GM12878 (cell line): ENCODE measurements around the gene IZUMO1. TPM values are rescaled to one million over a fixed set of nuclear protein-coding genes. Genes with fewer than 3 reads are reported as not detected.

Experiments used
- ATF2 ChIP-seq: IDR thresholded peaks from 2 replicates; pipeline ENCODE4 v1.6.1; 2012; ENCODE audit warnings: low read length, inconsistent platforms
- ATF3 ChIP-seq: IDR thresholded peaks from 2 replicates; pipeline ENCODE4 v1.6.1; 2011; ENCODE audit warnings: low read depth, mild to moderate bottlenecking, low read length, moderate library complexity, borderline replicate concordance; ENCODE audit errors: extremely low read depth
- BCLAF1 ChIP-seq: fragments of 450-650 bp; IDR thresholded peaks from 2 replicates; pipeline ENCODE4 v1.6.1; 2017; ENCODE audit warnings: antibody characterized with exemption, mild to moderate bottlenecking, moderate library complexity
- DPF2 ChIP-seq: fragments of 450-650 bp; IDR thresholded peaks from 2 replicates; pipeline ENCODE4 v1.6.1; 2017; ENCODE audit warnings: mild to moderate bottlenecking
- FOXM1 ChIP-seq: IDR thresholded peaks from 2 replicates; pipeline ENCODE4 v1.6.1; 2012; ENCODE audit warnings: low read depth, mild to moderate bottlenecking, inconsistent platforms, low read length, moderate library complexity
- IRF5 ChIP-seq: fragments of 450-650 bp; IDR thresholded peaks from 2 replicates; pipeline ENCODE4 v1.6.1; 2017; ENCODE audit warnings: borderline replicate concordance
- MTA3 ChIP-seq: IDR thresholded peaks from 2 replicates; pipeline ENCODE4 v1.6.1; 2012; ENCODE audit warnings: low read length, inconsistent platforms, borderline replicate concordance
- MYB ChIP-seq: fragments of 150-350 bp; IDR thresholded peaks from 2 replicates; pipeline ENCODE4 v1.6.1; 2014; ENCODE audit warnings: mild to moderate bottlenecking, low read depth, low read length, borderline replicate concordance
- MYC ChIP-seq: IDR thresholded peaks from 2 replicates; pipeline ENCODE4 v1.6.1; 2011; ENCODE audit warnings: mild to moderate bottlenecking, low read length, moderate library complexity, inconsistent platforms; ENCODE audit not compliant: insufficient read depth, insufficient replicate concordance, insufficient read length, severe bottlenecking
- NFYA ChIP-seq: IDR thresholded peaks from 2 replicates; pipeline ENCODE4 v1.6.1; 2011; ENCODE audit warnings: low read depth, mild to moderate bottlenecking, low read length, improper control_type of control experiment, borderline replicate concordance
- NR2C1 ChIP-seq: fragments of 450-650 bp; IDR thresholded peaks from 2 replicates; pipeline ENCODE4 v1.6.1; 2017; ENCODE audit warnings: antibody characterized with exemption, mild to moderate bottlenecking, moderate library complexity
- NRF1 ChIP-seq: conservative IDR thresholded peaks from 2 replicates; pipeline ENCODE4 v1.6.1; 2011; ENCODE audit warnings: mild to moderate bottlenecking, low read depth, low read length, improper control_type of control experiment
- RUNX3 ChIP-seq: IDR thresholded peaks from 2 replicates; pipeline ENCODE4 v1.6.1; 2012; ENCODE audit warnings: low read length, inconsistent platforms
- SIX5 ChIP-seq: IDR thresholded peaks from 2 replicates; pipeline ENCODE4 v1.6.1; 2011; ENCODE audit warnings: mild to moderate bottlenecking, low read depth, low read length, moderate library complexity; ENCODE audit not compliant: severe bottlenecking
- SMAD1 ChIP-seq: fragments of 450-650 bp; IDR thresholded peaks from 2 replicates; pipeline ENCODE4 v1.6.1; 2018; ENCODE audit warnings: mild to moderate bottlenecking, low read depth; ENCODE audit not compliant: partially characterized antibody
- SREBF1 ChIP-seq: IDR thresholded peaks from 2 replicates; pipeline ENCODE4 v1.6.1; 2012; ENCODE audit warnings: mild to moderate bottlenecking, low read length
- STAT1 ChIP-seq: fragments of 450-650 bp; conservative IDR thresholded peaks from 2 replicates; pipeline ENCODE4 v1.6.1; 2014; ENCODE audit warnings: antibody characterized with exemption, mild to moderate bottlenecking
- TAF1 ChIP-seq: IDR thresholded peaks from 2 replicates; pipeline ENCODE4 v1.6.1; 2011; ENCODE audit warnings: mild to moderate bottlenecking, low read depth, low read length, borderline replicate concordance
- TCF7 ChIP-seq: IDR thresholded peaks from 2 replicates; pipeline ENCODE4 v1.6.1; 2014; ENCODE audit warnings: antibody characterized with exemption, borderline replicate concordance
- polyA plus RNA-seq, 11 experiments: library from polyadenylated mRNA; depleted of rRNA in 4 of 11; unstranded in 6 of 11; stranded (reverse) in 5 of 11; fragments of >200 nt; fragmentation: Nextera tagmentation in 4 of 11; fragmentation: Illumina TruSeq in 1 of 11; extraction: Ambion mirVana in 4 of 11; extraction: Trizol in 1 of 11; gene quantifications; 1 replicate in 1 of 11; 2 replicates in 10 of 11; pipeline versions ENCODE4 v1.2.1 to v1.2.3, GENCODE V29; 2011 to 2016; ENCODE audit warnings: inconsistent platforms in 2 of 11, missing spikeins in 2 of 11, low read depth in 1 of 11
- total RNA-seq, 4 experiments: library from RNA; depleted of rRNA in 3 of 4; stranded (reverse); fragments of >200 nt in 3 of 4; fragmentation: Illumina TruSeq in 1 of 4; extraction: Trizol in 1 of 4; gene quantifications; 2 replicates each; pipeline versions ENCODE4 v1.2.1 to v1.2.3, GENCODE V29; 2013 to 2021

The IZUMO1 gene
- total and polyA plus RNA-seq, 10 of the 15 experiments (the other 5 are each of a cell fraction or from before 2014, with no cell fraction given): not detected

- TF ChIP-seq SREBF1 (peak; percentile 87; the same call in 1 of the 2 replicates), NFYA (no peak), ATF2 (no peak), STAT1 (peak; percentile 89; the same call in 1 of the 2 replicates), ATF3 (peak; percentile 60; the same call in 1 of the 2 replicates), MTA3 (no peak), BCLAF1 (no peak), RUNX3 (peak; percentile 41; the same call in 1 of the 2 replicates), TCF7 (no peak), DPF2 (no peak), SMAD1 (no peak), IRF5 (no peak), FOXM1 (no peak), MYC (no peak), MYB (no peak), TAF1 (no peak), SIX5 (peak; percentile 100), NRF1 (no peak), NR2C1 (peak; percentile 76)
Observed at GRCh38 chr19:48795055-48795684, 48.5 kb upstream of the IZUMO1 start (continued).
